OCI-LY1 (cell line): ENCODE results near the gene CCDC141.
"Not testable (repeated sequence)": the region's sequence is repeated elsewhere in the genome, so short reads cannot be mapped to it uniquely, and the experiment has no call there.

ENCODE experiments used
- CTCF ChIP-seq: fragments of 200-600 bp; sonication (generic), shearing (Covaris generic); IDR thresholded peaks from 2 replicates; pipeline ENCODE4 v1.5.1; 2017; ENCODE audit warnings: mild to moderate bottlenecking, antibody characterized with exemption, low read length, moderate library complexity, mixed read lengths
- EZH2 ChIP-seq: fragments of 200-600 bp; sonication (generic), shearing (Covaris generic); IDR thresholded peaks from 2 replicates; pipeline ENCODE4 v1.8.0; 2017; ENCODE audit warnings: borderline replicate concordance, mixed run types, mild to moderate bottlenecking, antibody characterized with exemption, low read length, moderate library complexity, mixed read lengths

GRCh38 chr2:179014189-179014588 is 35.7 kb downstream of the CCDC141 start:
- not testable (repeated sequence) for TF ChIP-seq CTCF, EZH2
